GM19463 (cell line): ENCODE data around the gene IRGC.
"Not testable (repeated sequence)": the region's sequence is repeated elsewhere in the genome, so short reads cannot be mapped to it uniquely, and the experiment has no call there.

ENCODE experiments used
- ATAC-seq: cut with Tn5 transposase; IDR thresholded peaks from one replicate; pipeline ENCODE4 v1.9.1; 2021; ENCODE audit warnings: mild to moderate bottlenecking, moderate library complexity; ENCODE audit not compliant: unreplicated experiment

IRGC gene

DNA sequence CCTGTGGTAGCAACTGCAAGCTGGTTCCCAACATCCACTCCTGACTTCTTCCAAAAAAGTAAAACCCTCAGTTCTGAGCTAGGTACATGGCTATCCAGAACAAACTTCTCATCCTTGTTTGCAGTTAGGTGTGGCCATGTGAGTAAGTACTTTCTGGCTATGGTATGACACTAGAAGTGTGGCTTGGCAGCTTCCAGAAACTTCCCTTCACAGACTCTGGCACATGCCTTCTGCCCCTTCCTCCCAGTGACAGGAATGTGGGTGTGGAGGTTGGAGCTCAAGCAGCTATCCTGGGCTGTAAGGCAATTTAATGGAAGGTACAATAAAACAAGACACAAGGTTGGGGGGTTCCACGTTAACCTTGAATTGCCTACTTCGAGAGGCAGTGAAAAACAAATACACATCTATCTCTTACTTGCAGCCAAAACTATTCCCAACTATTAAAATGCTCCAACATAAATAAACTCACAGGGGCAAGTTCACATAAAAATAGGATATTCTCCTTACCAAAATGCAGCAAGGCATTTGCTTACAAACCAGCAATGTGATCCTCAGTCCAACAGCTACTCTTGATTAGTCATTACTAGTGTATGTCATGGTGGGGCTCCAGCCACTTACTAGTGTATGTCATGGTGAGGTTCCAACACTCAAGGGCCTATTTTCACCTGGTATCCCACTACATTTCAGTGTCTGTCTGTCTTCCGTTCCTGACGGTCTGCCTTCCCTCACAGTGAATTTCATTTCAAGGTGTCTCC, 35.8 kb downstream of the IRGC start:
- no peak for ATAC-seq

DNA sequence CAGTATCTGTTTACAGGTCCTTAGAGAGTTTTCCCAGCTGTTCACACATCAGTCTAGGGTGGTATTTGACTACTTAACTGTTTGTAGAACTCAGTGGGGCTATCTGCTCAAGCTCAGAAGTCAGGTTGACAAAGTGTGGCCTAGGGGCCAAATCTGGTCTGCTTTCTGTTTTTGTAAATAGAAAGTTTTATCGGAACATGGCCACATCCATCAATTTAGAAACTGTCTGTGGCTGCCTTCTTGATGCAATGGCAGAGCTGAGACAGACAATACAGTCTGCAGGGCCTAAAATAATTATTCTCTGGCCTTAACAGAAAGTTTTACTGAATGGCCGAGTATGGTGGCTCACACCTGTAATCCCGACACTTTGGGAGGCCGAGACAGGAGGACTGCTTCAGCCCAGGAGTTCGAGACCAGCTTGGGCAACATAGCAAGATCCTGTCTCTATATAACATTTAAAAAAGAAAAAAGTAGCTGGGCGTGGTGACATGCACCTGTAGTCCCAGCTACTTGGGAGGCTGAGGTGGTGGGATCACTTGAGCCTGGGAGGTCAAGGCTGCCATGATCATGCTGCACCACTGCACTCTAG, 36.5 kb downstream of the IRGC start:
- no peak for ATAC-seq

DNA sequence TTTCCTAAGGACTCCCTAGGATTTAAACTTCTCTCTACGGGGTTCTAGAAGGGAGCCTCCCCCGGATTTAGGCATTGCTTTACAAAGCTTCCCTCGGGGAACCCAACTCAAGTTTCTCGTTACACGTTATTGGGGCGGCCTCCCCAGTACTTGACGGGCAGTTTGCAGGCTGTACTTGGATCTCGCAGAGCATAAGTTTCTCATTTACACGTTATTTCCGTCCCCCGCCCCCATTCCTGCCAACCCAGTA, 38.3 kb downstream of the IRGC start:
- ATAC-seq, result no peak

DNA sequence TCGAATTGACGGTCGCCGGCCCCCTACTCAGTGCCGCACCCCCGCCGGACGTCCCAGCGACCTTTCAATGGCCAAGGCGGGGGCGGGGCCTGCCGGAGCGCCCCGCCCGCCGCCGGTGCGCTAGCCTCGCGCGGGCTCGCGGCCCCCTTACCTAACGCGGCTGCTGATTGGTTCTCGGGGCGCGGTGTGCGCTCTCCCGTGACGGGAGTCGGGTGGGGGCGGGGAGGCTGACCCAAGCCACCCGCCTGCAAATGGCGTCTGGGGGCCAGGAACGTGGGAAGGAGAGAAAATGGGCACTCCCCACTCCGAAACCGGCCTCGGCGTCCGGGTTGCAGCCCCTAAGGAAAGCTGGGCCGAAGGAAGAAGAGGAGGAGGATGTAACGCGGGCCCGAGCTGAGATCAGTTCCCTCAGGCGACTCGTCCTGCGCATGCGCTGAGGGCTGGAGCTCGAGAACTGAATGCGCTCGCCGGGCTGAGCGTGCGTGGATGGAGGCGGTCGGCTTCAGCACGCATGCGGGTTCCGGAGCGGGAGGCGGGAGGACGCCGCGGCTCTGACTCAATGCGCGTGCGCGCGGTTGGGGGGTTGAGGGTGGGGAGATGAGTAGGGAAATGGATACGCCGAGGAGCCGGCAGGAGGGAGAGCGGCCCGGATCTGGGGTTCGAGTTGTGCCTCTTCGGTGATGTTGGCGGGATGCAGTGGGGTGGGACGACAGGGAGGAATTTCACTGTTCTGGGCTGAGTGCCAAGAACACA, 38.8 kb downstream of the IRGC start, which contains the start of gene SMG9:
TSS of gene SMG9 (minus strand) at position 460 of the 753 bp plus-strand sequence. CDS start 4,221 bp downstream, outside the sequence.
- peak; percentile 66 for ATAC-seq

DNA sequence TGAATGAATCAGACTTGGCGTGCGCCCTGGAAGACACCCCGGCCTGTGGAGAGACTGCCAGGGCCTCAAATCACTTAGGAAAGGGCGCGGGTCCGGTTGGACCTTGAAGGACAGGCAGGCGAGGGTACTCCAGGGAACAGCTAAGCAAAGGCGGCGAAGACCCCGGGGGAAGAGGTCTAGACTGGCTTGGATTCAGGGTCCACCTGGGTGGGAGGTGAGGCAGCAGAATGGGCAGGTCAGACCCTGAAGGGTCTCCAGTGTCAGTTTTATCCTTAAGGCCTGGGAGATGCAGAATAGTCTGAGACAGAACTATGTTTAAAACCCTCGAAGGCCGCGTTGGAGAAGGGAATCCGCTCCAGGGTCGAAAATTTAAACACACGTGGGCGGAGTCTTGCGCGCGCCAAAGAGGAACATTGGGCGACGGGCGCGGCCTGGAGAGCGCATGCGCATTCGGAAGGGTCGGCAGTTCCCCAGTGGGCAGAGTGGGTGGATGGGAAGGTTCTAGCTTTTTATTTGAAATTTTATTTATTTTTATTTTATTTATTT, 39.5 kb downstream of the IRGC start:
- no peak for ATAC-seq

DNA sequence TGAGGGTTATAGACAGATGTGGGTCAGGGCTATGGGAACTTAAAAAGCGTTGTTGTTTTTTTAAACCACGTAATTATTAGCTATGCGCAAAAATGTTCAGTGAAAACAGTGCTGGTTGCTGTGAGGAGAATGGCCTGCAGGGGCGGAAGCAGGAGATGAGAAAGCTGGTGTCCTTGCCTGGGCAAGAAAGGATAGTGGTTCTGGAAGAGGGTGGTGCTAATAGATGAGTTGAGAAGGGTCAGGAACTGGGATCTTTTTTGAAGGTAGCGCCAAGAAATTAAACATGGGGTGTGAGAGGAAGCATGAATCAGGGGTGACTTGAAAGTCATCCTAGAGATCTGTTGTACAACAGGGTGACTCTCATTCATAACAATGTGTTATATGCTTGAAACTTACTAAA, 43.6 kb downstream of the IRGC start:
- no peak for ATAC-seq

DNA sequence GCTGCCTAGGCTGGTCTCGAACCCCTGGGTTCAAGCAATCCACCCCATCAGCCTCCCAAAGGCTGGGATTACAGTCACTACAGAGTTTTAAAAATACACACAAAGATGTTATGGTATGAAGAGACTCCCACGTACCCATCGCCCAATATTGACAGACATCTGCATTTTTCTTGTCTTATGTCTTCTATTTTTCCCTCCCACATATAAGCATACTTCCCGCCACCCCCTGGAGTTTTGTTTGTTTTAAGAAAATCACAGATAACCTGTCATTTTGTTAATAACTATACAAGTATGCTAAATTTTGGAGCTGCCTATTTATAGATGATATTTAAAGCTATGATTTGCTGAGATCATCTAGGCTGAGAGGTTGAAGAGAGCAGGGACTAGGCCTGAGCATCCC, 45.1 kb downstream of the IRGC start:
- ATAC-seq, result no peak

DNA sequence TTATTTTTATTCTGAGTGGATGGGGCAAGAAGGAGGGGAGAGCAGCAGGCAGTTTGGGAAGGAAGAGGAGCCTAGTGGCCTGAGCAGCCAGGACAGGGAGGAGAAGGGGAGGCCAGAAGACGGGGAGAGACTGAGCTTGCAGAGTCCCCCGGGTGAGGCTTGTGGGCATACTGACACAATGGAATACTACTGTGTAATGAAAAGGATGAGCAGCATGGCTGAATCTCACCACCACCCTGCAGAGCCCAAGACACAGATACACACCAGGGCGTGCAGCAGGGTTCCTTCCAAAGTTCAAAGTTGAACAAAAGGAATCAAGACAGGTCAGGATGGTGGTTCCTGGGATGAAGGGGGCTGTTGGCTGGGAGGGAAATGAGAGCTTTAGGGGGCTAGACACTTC, 46.9 kb downstream of the IRGC start:
- ATAC-seq, result no peak

DNA sequence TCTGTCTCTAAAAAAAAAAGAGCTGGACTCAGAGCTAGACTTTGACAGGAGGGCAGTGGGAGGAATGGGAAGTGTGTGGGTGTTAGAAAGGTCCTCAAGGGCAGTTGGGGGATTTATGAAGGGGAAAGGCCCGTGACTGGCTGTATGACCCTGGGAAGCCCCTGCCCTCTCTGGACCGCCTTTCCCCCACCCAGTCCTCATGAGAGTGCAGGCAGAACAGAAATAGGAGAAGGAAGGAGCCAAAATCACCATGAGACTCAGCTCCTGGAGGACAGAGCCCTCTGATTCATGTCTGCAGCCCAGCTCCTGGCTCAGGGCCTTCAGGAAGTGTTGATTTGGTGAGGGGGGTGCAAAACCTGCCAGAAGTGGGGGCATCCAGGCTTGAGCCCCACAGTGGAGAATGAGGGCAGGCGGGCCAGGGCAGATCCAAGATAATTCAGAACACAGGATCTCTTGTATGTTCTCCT, 47.6 kb downstream of the IRGC start:
- ATAC-seq, result peak; percentile 31

DNA sequence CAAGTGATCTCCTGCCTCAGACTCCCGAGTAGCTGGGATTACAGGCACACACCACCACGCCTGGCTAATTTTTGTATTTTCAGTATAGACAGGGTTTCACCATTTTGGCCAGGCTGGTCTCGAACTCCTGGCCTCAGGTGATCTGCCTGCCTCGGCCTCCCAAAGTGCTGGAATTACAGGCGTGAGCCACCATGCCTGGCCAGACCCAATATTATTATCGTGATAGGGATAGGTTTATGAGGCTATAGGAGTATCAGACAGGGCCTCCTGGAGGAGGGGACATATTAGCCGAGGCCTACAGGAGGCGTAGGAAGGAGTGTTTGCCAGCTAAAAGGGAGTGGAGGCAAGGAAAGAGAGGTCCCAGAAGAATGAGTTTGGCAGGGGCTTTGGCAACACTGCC, 48.8 kb downstream of the IRGC start:
- ATAC-seq, result not testable (repeated sequence)

DNA sequence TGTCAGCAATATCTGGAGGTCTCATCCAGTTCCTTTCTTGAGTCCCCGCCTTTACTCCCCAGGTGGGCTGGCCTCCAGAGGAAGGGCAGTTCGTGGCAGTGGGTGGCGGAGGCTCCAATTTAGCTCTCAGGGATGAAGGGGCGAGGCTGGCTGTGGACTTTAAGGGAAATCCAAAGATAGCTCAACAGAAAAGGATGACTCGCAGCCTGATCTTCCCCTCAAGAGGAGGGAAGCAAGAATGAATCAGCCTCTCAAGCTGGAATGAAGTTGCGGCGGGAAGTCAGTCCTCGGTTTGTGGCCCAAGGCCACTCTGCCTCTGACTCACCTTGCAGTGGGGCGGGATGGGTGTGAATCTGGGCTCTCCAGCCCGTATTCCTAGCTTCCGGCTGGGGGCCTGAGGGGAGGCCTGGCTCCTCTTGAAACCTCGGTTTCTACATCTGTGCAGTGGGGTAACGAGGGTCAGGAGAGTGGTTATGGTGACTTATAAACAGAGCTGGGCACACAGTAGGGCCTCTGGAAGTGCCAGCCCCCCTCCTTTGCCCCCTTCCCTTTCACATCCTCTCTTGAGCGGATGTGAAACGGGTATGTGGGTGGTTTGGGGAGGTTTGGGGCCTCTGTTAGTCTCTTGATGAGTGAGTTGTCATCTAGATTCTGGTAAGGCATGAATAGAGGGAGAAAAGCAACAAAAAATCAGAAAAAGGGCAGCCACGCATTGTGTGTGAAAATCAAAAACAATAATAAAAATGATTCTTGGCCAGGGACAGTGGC, 49.4 kb downstream of the IRGC start:
- ATAC-seq, result peak; percentile 65

DNA sequence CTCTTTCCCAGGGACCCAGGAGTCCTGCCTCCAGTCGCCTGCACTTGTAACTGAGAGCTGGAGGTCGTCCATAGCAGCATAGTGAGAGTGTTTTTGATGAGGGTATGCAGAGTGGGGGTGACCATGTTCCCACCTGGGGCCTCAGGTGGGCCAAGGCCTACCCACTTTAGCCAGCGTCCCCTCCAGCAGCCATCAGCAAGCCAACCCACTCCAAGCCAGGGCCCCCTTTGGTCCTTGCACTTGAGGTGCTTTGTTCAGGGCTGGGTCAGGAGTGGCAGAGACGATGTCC, 50.8 kb downstream of the IRGC start:
- no peak for ATAC-seq

DNA sequence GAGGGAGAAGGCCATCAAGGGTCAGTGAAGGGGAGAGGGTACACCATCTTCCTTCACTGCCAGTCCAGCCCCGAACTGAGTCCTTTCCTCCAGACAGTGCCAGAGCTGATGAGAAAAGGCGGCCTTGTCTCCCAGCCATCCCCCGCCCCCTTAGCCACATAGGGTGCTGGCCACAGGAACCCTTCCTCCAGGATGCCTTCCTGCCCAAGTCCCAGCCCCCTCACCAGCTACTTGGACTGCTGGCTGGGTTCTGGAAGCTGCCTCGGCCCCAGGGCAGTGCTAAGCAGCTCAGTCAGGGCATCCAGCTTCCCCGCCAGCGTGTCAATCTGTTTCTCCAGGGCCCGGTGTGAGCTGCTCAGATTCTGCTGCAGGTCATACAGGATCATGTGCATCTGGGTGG, 51.4 kb downstream of the IRGC start:
- ATAC-seq, result no peak

DNA sequence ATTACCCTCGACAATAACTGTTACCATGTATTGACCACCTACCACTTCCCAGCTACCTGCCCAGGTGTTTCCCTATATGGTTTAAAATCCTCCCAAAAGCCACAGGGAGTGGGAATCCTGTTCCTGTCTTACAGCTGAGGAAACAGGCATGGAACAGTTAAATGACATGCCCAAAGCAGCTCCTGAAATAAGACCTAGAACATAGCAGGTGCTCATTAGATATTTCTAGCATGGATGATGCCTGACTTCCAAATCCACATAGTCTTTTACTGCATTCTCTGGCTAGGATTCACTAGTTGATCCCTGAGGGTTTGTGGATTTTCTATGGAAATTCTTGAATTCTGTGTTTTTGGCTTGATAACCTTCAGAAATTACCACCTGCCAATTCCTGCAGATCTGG, 51.9 kb downstream of the IRGC start:
- ATAC-seq, result no peak

DNA sequence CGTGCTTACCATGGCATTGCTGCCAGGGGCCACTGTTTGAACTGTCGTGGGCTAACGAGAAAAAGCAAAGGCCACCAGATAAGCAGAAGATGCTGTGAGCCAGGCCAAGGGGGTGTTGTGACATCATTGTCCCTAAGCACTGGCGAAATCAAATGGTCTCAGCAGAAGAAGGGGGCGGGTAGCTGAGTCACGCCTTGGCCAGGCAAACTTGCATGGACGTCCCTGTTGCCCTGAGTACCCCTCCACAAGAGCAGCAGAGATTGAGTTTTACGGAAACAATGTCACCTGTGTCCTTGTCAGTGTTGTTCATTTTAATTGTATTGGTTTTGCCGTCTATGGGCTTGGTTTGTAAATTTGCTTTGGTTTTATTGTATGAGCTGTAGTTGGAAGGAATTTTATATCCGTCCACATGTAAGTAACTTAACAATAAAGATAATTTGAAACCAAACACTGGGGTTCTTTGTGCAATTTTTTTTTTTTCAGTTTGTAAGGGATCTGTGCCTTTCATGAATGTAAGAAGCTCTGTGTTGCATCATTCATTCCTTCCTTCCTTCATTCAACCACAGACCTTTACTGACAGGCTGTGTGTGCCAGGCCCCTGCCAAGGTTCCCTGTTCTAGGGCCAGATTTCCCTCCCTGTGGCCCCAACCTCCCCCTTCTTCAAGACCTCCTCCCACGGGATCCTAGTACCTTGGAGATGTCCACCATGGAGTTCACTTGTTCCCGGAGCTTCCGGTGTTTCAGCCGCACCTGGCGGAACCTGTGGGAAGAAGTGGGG, 52.6 kb downstream of the IRGC start:
- ATAC-seq, result no peak

DNA sequence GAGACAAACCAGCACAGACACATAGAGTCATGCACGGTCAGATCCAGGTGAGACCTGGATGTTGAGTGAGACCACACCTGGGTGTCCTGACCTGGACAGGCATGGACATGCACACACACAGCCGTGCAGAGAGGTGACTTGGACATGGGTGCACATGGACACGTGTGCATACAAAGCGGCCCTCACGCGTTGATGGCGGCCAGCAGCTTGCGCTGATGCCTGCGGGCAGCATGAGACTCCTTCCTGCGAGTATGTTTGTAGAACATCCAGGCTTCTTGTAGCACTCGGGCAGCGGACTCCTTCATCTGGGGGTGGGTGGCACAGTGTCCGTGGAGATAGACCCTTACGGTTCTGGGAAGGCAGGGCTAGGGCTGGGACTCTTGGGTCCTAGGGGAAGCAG, 53.4 kb downstream of the IRGC start:
- ATAC-seq, result no peak
